Activated CD4-positive, alpha-beta T cell treated with anti-CD3 and anti-CD28 coated beads, Interleukin-2, amount 50 U/mL, for 1 hour (primary cell): ENCODE data around the gene ZMIZ1.

Experiments
- DNase-seq: peaks from one replicate; pipeline ENCODE4 v3.0.0-alpha.2; 2020

ZMIZ1 gene

DNA sequence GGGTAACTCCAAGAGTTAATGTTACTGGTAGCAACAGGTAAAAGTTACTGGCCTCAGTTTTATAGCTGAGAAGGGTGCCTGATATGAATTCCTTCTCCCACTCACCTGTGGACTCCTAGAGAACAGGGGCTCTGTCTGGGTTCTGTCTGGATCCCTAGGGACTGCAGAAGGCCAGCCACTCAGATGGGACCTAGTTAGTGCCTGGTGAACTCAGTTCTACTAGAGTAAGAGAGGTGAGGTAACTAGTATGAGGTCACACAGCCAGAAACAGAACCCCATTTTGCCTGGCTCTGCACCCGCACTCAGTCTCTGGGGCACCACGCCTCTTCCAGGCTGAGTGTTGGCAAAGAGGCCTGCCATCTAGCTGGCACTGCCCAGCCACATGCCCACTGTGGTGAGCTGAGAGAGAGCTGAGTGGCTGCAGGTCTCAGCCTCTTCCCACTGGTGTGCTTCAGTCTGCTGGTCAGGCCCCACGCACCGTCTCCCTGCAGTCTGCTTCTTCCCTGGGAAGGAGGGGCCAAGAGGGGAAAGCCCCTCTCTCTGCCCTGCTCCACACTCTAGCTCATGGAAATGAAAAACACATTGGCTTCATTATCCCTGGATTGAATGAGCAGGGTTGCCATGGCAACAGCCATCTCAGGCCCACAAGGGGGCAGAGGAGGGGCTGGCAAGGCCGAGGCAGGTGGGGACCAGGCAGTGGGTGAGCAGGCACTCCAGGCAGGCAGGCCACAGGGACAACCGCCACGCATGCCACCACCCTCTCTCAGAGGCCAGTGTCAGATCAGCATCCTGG is 110.6 kb downstream of the ZMIZ1 start:
- DNase-seq = no peak

- DNase-seq = no peak
These were observed 111.2 kb downstream of the ZMIZ1 start for GRCh38 chr10:79179957-79180309.

- DNase-seq = no peak
These were observed 111.9 kb downstream of the ZMIZ1 start for GRCh38 chr10:79180414-79181221.

GRCh38 chr10:79181227-79181626 is 112.5 kb downstream of the ZMIZ1 start:
- no peak for DNase-seq

DNA sequence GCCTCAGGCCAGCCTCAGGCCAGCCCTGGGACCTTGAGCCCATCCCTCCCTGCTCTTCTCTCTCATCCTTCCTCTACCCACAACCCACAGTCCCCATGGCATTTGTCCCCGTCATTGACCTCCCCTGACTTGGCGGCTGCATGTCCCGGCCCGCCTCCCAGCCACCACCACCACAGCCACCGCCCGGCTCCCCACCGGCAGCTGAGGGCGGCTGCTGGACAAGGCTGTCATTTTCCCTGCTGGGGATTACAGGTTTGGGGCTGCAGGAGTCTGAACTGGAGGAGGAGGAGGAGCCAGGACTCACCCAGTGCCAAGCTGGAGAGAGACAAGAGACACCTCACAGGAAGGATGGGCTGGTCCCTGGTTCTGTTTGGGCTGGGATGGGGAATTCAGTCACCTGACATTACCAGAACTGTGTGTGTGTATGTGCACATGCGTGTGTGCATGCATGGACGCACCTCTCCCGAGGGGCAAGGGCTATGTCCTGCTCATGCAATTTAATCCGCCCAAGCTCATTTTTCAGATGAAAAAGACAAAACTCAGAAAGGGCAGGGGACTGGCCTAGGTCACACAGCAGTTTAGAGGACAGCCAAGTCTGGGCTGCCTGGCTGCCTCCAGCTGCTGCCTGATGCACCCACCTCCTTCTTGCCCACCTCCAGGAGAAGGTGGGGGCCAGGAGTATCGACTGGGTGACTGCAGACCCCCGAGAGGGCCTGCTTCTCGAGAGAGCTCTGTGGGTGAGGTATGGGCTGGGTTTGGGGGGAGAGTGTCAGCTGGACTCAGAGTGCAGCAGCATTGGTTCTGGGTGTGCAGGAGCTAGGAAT is 113.1 kb downstream of the ZMIZ1 start:
- no peak for DNase-seq

DNA sequence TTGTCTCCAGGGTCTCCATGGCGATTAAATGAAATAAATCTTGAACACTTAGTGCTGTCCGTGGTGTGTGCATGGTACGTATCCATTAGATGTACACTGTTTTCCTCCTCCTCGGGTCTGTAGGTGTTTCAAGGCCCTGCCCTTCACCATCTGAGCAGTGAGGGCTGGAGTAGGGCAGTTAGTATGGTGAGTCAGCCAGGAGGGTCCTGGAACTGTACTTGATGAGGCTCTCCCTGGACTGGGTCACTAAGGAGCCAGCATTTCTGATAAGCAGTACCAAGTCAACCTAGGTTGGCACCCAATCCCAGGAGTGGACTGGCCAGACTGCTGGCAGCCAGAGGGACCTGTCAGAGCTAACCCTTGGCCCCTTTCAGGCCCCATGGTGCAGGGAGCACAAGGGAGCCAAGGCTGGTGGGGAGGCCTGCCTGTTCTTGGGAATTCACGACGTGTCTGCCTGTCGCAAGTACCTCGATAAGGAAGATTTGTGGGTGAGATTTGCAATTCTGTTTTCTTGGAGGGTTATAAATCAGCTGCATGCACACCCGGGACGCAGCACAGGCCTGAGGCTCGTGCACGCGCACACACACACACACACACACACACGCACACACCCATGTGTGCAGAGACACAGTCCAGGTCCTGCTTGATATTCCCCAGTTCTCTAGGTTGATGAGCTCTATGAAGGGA is 114.2 kb downstream of the ZMIZ1 start:
- no peak for DNase-seq

DNA sequence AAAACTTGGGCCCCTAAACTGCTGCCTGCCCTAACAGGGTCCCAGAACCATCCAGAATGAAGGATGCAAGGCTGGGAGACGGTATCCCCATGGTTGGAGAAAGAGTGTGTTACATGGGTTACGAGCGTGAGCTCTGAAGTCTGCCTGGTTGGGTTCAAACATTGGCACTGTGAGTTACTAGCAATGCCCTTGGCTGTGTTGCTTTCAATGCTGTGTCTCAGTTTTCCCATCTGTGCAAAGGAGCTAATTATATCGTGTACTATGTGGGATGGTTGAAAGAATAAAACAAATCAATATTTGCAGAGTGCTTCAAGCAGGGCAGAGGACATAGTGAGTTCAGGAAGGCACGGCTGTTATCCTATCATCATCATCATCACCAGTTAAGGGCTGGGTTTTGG is 114.7 kb downstream of the ZMIZ1 start:
- no peak for DNase-seq

- no peak for DNase-seq
These were observed 115.4 kb downstream of the ZMIZ1 start for GRCh38 chr10:79184145-79184625.

DNA sequence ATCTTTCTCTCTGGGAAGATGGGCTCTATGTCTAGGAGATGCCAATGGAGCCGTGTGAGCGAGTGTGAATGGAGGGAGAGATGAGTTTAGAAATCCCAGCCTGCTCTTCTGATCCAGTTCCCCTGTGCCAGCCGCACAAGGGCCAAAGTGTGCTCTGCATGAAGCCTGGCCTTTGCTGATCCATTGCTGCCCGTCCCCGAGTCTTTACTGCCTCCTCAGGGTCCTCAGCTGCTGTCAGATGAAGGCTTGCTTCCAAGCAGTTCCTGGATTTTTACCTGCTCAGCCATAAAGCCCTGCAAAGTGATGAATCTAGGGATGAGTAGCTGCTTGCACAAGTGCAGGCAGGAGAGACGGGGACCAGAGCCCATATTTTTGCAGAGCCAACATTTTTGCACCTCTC is 115.9 kb downstream of the ZMIZ1 start:
- DNase-seq = no peak

- no peak for DNase-seq
These were observed 116.5 kb downstream of the ZMIZ1 start for GRCh38 chr10:79185067-79185774.

DNA sequence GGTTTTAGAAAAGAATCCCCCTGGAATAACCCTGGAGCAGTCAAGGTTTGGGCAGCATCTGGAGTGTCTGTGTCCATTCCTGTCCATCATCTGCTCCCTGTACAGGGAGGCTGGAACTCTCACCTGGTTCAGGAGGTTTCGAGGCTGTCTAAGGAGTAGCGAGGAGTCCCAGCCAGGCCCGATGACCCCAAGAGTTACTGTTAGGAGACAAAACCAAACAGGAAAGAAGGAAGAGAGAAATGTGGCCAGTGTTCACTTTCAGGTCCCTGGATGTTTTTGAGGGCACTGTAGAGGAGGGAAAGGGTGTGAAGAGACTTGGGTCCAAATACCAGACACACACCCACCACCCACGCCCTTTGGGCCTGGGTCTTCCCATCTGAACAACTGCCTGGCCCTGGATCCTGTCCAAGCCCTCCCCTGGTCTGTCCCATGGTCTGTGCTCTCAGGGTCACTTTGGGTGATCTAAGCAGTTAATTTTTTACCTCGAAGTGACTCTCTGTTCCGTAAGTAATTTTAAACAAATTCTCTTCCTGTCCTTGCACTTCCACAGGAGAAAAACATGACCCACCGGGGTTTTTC is 117.1 kb downstream of the ZMIZ1 start:
- no peak for DNase-seq

DNA sequence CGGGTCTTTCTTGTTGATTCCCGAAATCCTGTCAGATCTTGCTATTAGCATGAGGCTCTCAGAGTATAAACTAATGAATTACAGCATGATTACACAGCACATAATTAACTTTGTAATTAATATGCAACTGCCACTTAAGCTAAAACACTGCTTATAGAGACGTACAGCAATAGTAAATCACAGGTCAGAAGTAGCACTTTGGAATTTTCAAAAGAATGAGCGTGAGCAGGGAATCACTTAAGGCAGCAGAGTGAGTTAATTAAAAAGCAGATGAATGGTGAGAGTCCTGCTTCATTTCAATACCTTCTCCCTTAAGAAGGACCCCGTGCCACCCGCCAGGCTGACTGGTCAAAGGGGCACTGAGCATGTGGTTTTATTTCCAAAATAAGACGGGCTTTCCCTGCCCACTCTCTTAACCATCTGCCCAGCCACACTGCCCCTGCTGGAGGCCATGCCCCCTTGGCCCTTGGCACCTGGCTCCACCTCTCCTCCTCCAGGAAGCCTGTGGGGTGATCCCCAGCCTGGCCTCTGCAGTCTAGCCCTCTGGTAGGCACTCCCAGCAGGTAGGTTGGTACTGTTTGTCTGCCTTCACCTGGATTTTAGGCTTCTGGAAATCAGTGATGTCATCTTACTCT is 117.8 kb downstream of the ZMIZ1 start:
- no peak for DNase-seq

GRCh38 chr10:79187121-79187940 is 118.6 kb downstream of the ZMIZ1 start:
- no peak for DNase-seq

DNA sequence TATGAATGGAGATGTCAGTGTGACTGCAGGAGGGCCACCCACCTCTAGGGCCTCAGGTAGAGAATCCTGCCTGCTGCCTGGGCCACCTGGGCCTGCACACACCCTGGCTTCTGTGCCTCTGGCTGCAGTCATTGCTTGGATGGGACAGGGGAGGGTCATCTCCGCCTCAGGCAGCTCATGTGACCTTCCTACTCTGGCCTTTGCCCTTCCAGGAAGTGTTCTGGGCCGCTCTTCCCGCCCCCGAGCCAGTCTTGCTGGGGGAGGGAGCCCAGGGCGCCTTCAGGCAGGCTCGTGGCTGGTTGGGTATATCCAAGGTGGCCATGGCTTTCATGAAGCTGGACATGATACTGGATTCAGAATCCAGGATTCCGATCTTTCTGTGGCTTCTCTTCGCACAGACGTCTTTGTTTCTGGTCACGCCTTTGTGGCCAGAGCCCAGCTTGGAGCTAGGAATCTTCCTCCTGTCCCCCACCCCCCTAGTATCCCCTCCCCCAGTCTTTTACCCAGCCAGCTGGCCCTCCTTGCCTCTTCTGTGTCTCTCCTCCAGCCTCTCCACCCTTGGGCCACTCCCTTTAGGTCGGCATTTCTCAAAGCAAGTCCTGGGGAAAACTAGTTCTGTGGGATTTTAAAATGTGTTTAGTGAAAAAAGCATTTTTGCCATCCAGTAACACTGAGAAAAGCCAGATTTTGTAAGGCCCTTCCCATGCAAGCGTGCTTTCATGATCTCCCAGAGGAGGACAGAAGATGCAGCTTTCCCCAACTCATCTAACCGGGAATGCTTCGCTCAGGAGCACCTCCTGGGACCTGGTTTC is 119.6 kb downstream of the ZMIZ1 start:
- no peak for DNase-seq

DNA sequence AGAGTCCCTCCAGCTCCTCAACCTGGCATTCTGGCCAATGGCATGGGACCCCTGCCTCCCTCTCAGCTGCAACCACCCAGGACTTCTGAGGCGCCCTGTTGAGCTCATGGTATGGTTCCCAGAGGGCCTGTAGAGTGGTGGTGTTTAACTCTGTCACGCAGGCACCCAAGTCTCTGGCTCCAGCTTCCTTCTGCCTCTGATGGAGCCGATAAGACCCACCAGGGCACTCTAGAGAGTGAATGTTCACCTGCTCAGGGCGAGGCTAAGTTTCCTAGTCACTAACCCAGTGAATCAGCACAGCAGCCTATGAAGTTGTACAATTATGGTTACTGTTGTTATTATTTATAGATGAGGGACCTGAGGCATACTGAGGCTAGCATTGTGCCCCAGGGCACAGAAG is 120.4 kb downstream of the ZMIZ1 start:
- no peak for DNase-seq

- DNase-seq = no peak
These were observed 121.2 kb downstream of the ZMIZ1 start for GRCh38 chr10:79189853-79190435.

DNA sequence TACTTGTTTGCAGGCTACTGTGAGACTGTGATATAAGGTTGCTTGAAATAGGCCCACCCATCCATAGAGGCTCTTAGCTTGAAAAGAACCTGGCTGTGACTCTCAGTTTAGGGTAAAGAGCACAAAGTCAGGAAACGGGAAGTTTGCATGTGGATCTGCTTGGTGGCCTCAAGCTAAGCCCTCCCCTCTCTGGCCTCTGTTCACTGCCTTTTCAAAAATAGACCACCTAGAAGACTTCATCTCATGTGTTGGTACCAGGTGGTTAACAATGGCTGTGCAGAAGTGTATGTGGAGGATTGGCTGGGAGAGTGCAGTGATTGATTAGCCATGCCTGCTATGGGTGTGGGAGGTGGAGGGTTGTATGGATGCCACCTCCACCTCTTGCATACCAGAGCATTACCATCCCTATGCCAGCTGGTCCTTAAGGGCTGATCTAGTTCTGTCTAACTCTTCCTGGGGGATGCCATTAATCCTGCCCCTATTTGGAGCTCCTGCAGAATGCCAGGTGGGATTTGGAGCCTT is 122.0 kb downstream of the ZMIZ1 start:
- DNase-seq = no peak

GRCh38 chr10:79191951-79192676 is 123.3 kb downstream of the ZMIZ1 start:
- DNase-seq = no peak
